GM12891 (cell line): ENCODE measurements around the gene SKI.

Experiments used
- DNase-seq: peaks from one replicate; pipeline ENCODE4 v3.0.0; 2011; ENCODE audit warnings: low spot score; ENCODE audit not compliant: insufficient read length
- FAIRE-seq: peaks from 2 replicates; lab custom pipeline; 2011; peaks lifted over from hg19 to GRCh38; lab: Jason Lieb, UNC
- PAX5 ChIP-seq: IDR thresholded peaks from 2 replicates; pipeline ENCODE4 v1.6.1; 2011; ENCODE audit warnings: low read length, moderate library complexity, mild to moderate bottlenecking; ENCODE audit not compliant: insufficient read depth, severe bottlenecking
- POLR2A ChIP-seq: IDR thresholded peaks from 2 replicates; pipeline ENCODE4 v1.6.1; 2011; ENCODE audit warnings: low read depth, low read length, control low read depth
- POLR2AphosphoS5 ChIP-seq: IDR thresholded peaks from 2 replicates; pipeline ENCODE4 v1.6.1; 2011; ENCODE audit warnings: low read depth, low read length, control low read depth
- POU2F2 ChIP-seq: IDR thresholded peaks from 2 replicates; pipeline ENCODE4 v1.6.1; 2011; ENCODE audit warnings: low read depth, mild to moderate bottlenecking, control low read depth, low read length, moderate library complexity
- SPI1 ChIP-seq: IDR thresholded peaks from 2 replicates; pipeline ENCODE4 v1.6.1; 2011; ENCODE audit warnings: low read depth, low read length, control low read depth
- TAF1 ChIP-seq: IDR thresholded peaks from 2 replicates; pipeline ENCODE4 v1.6.1; 2011; ENCODE audit warnings: low read depth, low read length, control low read depth

Gene SKI

GRCh38 chr1:2296614-2297013 lies 68.5 kb downstream of the SKI start:
- DNase-seq, result no peak
- TF ChIP-seq PAX5 (no peak), TAF1 (no peak), POU2F2 (no peak), POLR2A (no peak), SPI1 (no peak), POLR2AphosphoS5 (no peak)
- no peak for FAIRE-seq

GRCh38 chr1:2297246-2298011 lies 69.3 kb downstream of the SKI start:
- FAIRE-seq (no peak), DNase-seq (no peak)
- TF ChIP-seq POLR2A (no peak), PAX5 (no peak), TAF1 (no peak), POLR2AphosphoS5 (no peak), SPI1 (no peak), POU2F2 (no peak)

GRCh38 chr1:2298685-2299084 lies 70.6 kb downstream of the SKI start:
- TF ChIP-seq SPI1, result no peak
- FAIRE-seq, result no peak
- no peak for DNase-seq

GRCh38 chr1:2299131-2299627 lies 71.1 kb downstream of the SKI start:
- TF ChIP-seq POLR2AphosphoS5 (no peak), SPI1 (no peak), TAF1 (no peak), POLR2A (no peak), POU2F2 (no peak), PAX5 (no peak)
- FAIRE-seq, result no peak

GRCh38 chr1:2300004-2300771 lies 72.1 kb downstream of the SKI start:
- TF ChIP-seq POLR2AphosphoS5 (0 out of 2 replicates have a peak, but pooled peaks have one; percentile 18), PAX5 (no peak), SPI1 (peak; percentile 72), POLR2A (peak; percentile 58), TAF1 (peak; percentile 29; the same call in 1 of the 2 replicates), POU2F2 (no peak)
- peak; percentile 98 for FAIRE-seq
- DNase-seq, result peak; percentile 97

More at GRCh38 chr1:2299131-2299627, 71.1 kb downstream of the SKI start:
- DNase-seq, result no peak

DNA sequence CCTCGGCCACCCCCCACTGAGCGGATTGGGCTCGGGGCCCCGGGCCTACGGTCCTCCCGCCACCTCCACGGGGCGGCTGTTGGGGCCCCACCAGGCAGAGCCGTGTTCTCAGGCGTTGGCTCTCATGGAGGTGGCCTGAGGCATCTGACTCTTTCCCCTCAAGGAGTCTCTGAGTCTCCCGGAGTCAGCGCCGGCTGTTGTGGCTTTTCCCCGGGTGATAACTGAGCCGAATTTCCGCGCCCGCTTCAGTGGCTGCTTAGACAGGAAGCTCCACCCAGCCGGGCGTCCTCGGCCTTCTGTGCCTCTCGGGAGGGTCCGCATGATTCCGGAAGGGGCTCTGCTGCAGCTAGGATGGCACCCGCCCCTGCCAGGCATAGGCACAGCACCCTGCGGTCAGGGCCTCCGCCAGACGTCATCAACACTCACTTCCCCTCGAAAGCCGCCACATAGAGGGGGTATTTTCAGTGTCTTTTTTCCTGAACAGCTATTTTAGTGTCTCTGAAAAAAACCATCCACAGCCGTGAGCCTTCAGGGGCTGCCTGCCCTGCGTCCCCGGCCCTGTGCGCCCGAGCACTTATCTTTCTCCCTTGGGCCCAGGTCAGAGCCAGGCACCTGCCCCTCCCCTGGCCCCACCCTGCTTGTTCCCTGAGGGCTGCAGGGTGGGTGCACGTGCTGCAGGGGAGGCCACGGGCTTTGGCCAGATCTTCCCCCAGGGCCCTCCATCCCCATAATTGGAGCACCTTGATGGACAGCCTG lies 72.9 kb downstream of the SKI start:
- no peak for FAIRE-seq

GRCh38 chr1:2301607-2302291 lies 73.6 kb downstream of the SKI start:
- FAIRE-seq (peak; percentile 79), DNase-seq (no peak)
- TF ChIP-seq POU2F2 (no peak), PAX5 (no peak), POLR2AphosphoS5 (no peak), SPI1 (no peak), POLR2A (no peak), TAF1 (no peak)

More for the DNA sequence above, 72.9 kb downstream of the SKI start:
- DNase-seq, result peak; percentile 83
- TF ChIP-seq SPI1, result peak; percentile 82
- TF ChIP-seq POLR2AphosphoS5, result no peak

- no peak for TF ChIP-seq TAF1
- TF ChIP-seq SPI1, result no peak
- TF ChIP-seq PAX5, result no peak
- no peak for TF ChIP-seq POLR2A
- no peak for TF ChIP-seq POLR2AphosphoS5
- no peak for TF ChIP-seq POU2F2
- DNase-seq (no peak), FAIRE-seq (no peak)
Observed at GRCh38 chr1:2302292-2302925, 74.3 kb downstream of the SKI start.
